Right lobe of liver (tissue), 4 donors: Measurements from ENCODE around the gene PRIM2.
"Not testable (repeated sequence)": the region's sequence is repeated elsewhere in the genome, so short reads cannot be mapped to it uniquely, and the experiment has no call there.

Experiments
- POLR2A ChIP-seq: fragments of 450-650 bp; IDR thresholded peaks from one replicate; pipeline ENCODE4 v1.6.1; 2017; ENCODE audit warnings: antibody characterized with exemption, mild to moderate bottlenecking
- TF ChIP-seq, protein P1 (sequence below), 4 donors: fragments of 200-600 bp in 3 of 4; fragments of 450-650 bp in 1 of 4; IDR thresholded peaks; one replicate each; pipeline versions ENCODE4 v1.5.1 to v1.8.0; 2016 to 2022; ENCODE audit warnings: antibody characterized with exemption in 4 of 4, mild to moderate bottlenecking in 2 of 4
- donor health status: DM: no; HTN: no; CAD: no.
- donor health status: DM: no; HTN: no; CAD: no.
- donor health status: DM: no; HTN: yes; CAD: no.

DNA sequence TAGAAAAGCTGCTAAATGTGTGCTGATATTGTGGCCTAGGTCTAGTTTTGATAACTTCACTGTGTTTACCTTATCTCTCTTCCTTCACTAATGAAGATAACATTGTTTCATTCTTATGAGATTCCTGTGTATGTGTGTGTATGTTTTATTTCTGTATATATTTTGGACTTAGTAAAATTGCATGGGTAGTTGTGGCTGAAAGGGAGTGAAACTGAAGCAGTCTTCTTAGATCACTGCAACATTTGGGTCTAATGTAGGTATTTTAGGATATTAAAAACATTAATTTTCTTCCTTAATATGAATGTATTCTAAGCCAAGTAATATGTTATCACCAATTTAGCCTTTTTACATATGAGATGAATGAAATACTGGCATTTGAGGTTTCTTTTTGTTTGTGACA is 114.3 kb downstream of the PRIM2 start:
- TF ChIP-seq, protein P1, sequence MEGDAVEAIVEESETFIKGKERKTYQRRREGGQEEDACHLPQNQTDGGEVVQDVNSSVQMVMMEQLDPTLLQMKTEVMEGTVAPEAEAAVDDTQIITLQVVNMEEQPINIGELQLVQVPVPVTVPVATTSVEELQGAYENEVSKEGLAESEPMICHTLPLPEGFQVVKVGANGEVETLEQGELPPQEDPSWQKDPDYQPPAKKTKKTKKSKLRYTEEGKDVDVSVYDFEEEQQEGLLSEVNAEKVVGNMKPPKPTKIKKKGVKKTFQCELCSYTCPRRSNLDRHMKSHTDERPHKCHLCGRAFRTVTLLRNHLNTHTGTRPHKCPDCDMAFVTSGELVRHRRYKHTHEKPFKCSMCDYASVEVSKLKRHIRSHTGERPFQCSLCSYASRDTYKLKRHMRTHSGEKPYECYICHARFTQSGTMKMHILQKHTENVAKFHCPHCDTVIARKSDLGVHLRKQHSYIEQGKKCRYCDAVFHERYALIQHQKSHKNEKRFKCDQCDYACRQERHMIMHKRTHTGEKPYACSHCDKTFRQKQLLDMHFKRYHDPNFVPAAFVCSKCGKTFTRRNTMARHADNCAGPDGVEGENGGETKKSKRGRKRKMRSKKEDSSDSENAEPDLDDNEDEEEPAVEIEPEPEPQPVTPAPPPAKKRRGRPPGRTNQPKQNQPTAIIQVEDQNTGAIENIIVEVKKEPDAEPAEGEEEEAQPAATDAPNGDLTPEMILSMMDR (IDR thresholded peaks at IDR 0.05) = not testable (repeated sequence)
- not testable (repeated sequence) for TF ChIP-seq POLR2A
